NK-92 (cell line): ENCODE results near the gene VDAC1.
"Not testable (repeated sequence)": the region's sequence is repeated elsewhere in the genome, so short reads cannot be mapped to it uniquely, and the experiment has no call there.

ENCODE experiments used
- DNase-seq: peaks from one replicate; lab custom pipeline; 2025; ENCODE audit not compliant: unreplicated experiment; lab: John Stamatoyannopoulos, UW

VDAC1 gene

GRCh38 chr5:133969654-133970324 is 35.0 kb downstream of the VDAC1 start:
- DNase-seq, result no peak

- DNase-seq, result peak; percentile 39
These were observed 36.4 kb downstream of the VDAC1 start, which contains the start of gene C5orf15 for GRCh38 chr5:133968204-133968980. TSS of gene C5orf15 (minus strand) at chr5:133968625. CDS start at chr5:133968584, 41 bp downstream.

DNA sequence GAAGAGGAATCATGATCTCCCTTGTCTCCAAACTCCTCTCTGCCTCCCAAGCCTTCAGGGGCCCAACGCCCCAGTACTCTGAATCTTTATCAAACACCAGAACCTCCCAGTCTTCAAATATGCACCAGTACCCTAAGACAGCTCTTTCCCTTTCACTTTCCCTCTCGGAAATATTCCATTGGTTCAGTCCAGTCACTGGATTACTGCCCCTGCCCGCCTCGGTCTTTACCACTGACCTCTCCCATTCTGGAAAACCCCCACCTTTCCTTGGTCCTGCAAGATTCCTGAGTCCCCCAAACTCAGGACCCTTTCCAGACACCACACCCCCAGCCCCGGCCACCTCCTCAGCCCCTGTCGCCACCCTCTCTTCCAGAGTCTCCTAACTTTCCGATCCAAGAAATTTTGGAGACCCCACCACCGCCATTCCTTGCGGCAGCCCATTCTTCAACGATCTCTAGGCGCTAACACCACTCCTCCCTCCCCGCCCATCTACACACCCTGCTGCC is 37.0 kb downstream of the VDAC1 start:
- no peak for DNase-seq

DNA sequence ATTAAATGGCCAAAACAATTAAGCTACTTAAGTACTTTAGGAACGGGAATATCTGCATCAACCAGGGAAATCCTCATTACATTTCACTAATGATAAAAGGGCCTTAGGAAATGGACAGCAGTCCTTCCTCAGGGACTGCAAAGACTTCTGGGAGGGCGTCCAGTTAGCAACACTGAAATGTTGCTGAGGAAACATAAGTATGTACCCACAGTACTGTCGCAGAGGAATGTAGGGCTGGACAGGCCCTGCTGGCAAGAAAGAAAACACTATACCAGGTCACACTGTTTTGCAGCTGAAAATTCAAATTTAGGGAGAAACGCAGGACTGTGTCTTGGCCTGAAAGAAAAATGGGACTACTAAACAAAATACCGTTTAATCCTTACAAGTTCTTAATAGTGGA is 37.7 kb downstream of the VDAC1 start:
- DNase-seq, result no peak

- no peak for DNase-seq
These were observed 38.7 kb downstream of the VDAC1 start for GRCh38 chr5:133966090-133966489.

DNA sequence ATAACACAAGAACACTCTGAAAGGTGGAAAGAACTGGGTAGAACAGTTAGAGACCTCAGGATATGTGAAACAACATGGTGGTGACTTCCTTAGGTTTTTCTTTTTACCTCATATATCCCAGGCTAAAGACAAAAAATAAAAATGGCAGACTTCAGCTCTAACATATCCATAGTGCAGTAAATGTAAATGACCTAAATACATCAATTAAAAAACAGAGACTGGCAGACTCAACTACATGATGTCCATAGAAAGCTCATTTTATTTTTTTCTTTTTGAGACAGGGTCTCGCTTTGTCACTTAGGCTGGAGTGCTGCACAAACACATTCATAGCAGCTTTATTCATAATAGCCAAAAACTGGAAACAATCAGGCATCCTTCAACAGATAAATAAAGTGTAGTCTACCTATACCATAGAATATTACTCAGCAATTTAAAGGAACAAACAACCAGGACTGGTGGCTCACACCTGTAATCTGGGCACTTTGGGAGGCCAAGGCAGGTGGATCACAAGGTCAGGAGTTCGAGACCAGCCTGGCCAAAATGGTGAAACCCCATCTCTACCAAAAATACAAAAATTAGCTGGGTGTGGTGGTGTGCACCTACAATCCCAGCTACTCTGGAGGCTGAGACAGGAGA is 41.2 kb downstream of the VDAC1 start:
- no peak for DNase-seq

- DNase-seq, result no peak
These were observed 41.8 kb downstream of the VDAC1 start for GRCh38 chr5:133962801-133963476.

- no peak for DNase-seq
These were observed 42.6 kb downstream of the VDAC1 start for GRCh38 chr5:133962131-133962530.

GRCh38 chr5:133959643-133960042 is 45.1 kb downstream of the VDAC1 start:
- no peak for DNase-seq

DNA sequence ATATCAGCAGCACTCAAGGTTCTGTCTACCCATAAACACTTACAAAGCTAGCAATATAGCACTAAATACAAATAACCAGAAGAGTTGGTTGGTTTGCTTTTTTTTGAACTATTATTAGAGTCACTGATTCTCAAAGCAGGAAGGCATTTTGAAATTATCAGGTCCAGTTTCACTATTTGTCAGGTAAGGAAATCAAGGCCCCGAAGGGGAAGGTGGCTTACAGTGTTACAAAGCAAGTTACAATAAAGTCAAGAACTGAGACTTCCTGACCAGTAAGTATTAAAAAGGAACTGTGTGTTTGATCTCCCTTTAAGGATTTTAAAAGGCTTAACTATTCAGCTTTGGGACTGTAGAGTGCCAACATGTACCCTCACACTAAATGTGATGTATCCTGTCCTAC is 47.2 kb downstream of the VDAC1 start:
- DNase-seq, result no peak

DNA sequence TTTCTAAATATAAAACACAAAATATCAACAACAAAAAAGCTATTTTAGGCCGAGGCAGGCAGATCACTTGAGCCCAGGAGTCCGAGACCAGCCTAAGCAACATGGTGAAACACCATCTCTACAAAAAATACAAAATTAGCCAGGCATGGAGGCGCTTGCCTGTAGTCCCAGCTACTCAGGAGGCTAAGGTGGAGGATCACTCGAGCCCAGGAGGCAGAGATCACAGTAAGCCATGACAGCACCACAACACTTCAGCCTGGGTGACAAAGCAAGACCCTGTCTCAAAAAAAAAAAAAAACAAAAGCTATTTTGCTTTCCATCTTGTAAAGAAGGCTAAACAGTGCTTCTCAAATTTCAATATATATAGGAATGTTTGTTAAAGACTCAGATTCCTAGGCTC is 47.7 kb downstream of the VDAC1 start:
- no peak for DNase-seq

GRCh38 chr5:133956196-133956595 is 48.6 kb downstream of the VDAC1 start:
- DNase-seq, result not testable (repeated sequence)

DNA sequence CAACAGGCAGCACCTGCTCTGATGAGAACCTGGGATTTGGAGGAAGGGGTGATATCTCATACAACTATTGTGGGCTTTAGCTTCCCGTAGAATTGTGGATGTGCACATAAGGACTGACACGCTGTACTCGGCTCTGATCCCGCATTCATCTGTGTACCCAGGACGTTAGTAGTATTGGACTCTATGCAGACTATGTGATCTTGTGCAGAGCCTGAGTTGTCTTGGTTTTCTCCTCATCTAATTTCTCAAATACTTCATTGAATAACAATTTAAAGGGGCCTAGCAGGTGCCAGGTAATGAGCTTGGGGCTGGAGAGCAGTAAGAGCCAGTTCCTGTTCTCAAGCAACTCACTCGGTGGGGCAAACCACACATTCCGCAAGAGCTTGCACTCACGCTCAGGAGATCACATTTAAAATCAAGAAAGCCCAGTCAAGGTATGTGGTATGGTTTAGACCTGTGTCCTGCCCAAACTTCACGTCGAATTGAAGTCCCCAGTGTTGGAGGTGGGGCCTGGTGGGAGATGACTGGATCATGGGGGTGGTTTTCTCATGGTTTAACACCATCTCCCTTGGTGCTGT is 51.1 kb downstream of the VDAC1 start:
- DNase-seq, result no peak

DNA sequence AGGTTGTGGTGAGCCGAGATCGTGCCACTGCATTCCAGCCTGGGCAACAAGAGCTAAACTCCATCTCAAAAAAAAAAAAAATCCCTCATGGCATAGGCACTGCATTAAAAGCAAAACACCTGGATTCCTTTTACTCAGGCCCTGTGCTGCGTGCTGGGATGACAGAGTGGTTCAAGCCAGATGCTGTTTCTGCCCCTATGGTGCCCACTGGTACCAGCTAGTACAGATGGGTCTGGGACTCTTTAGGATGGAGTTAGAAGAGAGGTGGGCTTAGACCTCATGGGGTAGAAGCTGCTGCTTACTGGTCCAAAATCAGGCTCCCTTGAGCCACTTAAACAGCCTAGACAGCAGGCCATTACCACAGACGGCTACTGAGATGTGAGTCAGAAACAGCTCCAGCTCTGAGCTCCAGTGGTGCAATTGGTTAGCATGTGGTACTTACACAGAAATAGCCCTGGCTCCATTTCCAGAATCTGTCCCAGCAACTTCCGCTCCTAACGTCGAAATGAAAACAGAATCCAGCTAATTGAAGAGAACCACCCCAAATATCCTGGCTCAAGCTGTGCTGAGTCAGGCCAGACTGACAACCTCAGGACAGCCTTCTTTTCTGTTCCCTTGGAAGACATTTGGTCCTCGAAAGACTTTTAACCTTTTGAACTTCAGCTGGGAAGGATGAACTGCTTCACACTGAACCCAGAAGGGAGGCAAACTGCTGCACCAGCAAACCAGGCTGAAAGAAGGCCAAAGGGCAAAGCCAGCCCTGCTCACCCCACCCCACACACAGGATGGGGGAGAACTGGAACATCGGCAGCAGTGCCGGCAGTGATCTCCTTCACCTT is 51.8 kb downstream of the VDAC1 start:
- DNase-seq, result no peak

GRCh38 chr5:133950821-133951612 is 53.8 kb downstream of the VDAC1 start:
- DNase-seq, result no peak

GRCh38 chr5:133948721-133949120 is 56.1 kb downstream of the VDAC1 start:
- no peak for DNase-seq

GRCh38 chr5:133947431-133947841 is 57.3 kb downstream of the VDAC1 start:
- no peak for DNase-seq

GRCh38 chr5:133945568-133945967 is 59.2 kb downstream of the VDAC1 start:
- no peak for DNase-seq
